Stimulated activated CD4-positive, alpha-beta T cell treated with anti-CD3 and anti-CD28 coated beads, TNF-alpha, amount 100 ng/mL, for 24 hours (primary cell): ENCODE data around the gene STARD7.
"Not testable (repeated sequence)": the region's sequence is repeated elsewhere in the genome, so short reads cannot be mapped to it uniquely, and the experiment has no call there.

Source experiments
- DNase-seq, 3 experiments: peaks; one replicate each; pipeline ENCODE4 v3.0.0-alpha.2; 2020; ENCODE audit warnings: low read depth in 3 of 3

STARD7 gene

DNA sequence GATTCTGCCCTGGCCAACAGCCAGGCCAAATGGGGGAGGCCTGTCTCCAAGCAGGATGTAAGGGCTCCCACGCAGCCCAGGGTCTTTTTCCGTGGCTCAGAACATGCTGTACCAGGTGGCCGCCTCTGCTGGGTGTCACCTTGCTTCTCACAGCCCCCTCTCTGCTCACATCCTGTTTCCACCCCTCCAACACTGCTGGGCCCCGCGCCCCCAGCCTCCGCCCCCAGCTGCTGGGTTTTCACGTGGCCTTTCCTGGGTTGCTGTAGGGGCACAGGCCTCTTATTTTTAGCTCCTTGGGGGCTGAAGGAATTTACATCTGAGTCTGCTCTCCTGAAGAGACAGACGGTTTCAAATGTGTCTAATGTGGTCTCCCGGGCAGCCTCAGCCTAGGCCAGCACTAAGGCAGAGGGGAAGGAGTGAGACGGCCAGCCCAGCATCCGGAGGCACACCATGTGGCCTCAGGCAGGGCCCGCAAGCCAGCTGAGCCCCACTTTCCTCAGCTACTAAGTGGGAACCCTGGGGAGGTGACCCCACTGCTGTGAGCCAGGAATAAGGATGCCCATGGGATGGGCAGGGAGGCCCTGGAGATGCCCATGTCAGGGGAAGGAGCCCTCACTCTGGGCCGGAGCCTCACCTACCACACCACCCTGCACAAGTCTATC, 44.7 kb downstream of the STARD7 start:
- DNase-seq, result peak in 1 of 3 experiments; percentile 90

GRCh38 chr2:96163415-96163767, 45.2 kb downstream of the STARD7 start:
- no peak for DNase-seq

GRCh38 chr2:96161898-96162297, 46.7 kb downstream of the STARD7 start:
- DNase-seq, result no peak

DNA sequence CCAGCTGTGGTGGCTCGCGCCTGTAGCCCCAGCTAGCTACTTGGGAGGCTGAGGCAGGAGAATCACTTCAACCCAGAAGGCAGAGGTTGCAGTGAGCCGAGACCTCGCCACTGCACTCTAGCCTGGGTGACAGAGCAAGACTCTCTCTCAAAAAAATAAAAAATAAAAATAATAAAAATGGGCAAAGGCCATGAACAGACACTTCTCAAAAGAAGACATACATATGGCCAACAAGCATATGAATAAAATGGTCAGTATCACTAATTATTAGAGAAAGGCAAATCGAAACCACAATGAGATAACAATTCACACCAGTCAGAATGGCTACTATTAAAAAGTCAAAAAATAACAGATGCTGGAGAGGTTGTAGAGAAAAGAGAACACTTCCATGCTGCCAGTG, 48.3 kb downstream of the STARD7 start:
- DNase-seq, result not testable (repeated sequence)

DNA sequence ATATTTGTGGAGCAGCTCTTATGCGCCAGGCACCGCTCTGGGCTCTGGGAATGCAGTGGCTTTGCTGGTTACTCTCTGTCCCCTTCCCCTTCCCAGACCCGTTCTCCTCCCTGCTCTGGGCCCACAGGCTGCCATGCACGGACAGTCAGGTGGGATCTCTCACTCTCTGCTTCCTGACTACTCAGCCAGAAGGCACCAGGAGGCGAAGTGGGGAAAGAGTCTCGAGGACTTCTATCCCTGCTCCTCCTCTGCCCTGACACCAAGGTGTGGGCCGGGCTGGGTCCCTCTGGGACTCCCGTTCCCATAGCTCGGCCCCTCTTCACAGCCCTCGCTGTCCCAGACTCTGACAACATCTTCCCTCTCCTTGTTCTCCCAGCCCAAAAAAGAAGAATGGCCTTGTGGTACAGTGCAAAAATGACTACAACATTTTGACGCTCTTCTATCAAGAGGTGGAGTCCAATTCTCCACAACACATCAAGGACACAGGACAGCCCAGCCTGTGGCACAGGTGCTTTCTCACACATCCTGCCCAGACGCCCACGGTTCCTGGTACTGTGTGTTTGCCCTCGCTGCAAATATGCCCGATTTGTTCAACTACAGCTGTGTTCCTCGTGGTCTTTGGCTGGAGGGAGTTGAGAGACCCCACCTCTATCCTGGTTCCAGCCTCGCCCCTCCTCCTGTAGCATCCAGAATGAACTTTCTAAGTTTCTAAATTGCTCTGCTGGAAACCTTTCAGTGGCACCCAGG, 49.4 kb downstream of the STARD7 start:
- DNase-seq, result peak in 1 of 3 experiments; percentile 61

DNA sequence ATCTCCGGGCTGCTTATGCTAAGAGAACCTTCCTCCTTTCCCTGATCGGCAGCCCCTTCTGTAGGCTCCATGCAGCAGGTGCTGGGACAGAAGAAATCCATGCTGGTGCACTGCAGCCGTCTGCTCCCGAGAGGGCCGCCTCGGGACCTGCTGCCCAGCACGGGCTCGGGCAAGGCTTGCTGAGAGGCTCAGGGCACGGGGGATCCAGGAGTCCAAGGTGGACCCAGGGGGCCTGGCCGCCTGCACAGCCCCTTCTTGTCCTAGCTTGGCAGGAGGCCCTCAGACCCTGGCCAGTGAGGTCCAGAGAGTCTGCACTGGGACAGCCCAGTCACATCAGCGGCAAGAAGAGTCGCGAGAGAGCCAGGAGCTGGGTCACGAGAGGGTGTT, 50.1 kb downstream of the STARD7 start:
- DNase-seq, result no peak

DNA sequence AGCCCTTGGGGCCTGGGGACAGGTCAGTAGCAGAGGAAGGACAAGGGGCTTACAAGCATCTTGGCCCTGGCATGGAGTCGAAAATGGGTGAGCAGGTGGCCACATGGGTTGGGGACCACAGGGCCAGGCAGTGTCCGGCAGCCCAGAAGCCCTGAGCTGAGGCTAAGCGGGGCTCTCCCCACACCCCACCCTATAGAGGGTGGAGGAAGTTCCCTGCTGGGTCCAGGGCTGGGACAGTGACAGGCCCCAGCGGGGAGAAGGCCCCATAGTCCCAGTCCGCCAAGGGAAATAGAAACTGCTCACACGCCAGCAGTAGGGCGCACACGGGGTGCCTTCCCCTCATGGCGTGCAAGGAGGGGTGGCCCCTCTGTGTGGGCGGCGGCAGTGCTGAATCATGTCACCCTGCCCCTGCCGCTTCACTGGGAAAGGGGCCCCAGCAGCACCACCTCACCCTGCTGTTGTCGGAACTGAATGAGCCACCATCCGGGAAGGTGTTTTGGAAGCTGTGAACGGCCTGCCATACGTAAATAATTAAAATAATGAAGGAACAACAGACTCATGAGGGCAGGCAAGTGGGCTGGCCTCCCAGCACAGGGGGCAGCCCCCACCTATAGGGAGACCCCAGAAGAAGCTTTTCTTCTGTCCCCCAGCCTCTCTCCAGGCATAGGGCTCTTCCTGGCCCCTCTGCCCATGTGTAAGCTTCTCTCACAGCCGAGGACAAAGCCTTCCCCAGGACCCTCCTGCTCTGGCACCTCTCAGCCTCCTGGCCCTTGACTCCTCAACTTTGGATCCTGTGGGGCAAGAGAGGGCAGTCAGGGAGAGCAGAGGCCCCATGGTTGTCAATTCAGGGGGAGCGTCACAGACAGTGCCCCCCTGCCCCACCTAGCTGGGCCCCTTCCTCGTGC, 50.7 kb downstream of the STARD7 start:
- peak; percentile 91 to 98 (median 93) for DNase-seq

- no peak for DNase-seq
These were observed 51.5 kb downstream of the STARD7 start for GRCh38 chr2:96156926-96157648.

- peak in 1 of 3 experiments; percentile 58 for DNase-seq
These were observed 52.4 kb downstream of the STARD7 start for GRCh38 chr2:96156011-96156820.

GRCh38 chr2:96154506-96155380, 53.9 kb downstream of the STARD7 start:
- DNase-seq, result no peak

DNA sequence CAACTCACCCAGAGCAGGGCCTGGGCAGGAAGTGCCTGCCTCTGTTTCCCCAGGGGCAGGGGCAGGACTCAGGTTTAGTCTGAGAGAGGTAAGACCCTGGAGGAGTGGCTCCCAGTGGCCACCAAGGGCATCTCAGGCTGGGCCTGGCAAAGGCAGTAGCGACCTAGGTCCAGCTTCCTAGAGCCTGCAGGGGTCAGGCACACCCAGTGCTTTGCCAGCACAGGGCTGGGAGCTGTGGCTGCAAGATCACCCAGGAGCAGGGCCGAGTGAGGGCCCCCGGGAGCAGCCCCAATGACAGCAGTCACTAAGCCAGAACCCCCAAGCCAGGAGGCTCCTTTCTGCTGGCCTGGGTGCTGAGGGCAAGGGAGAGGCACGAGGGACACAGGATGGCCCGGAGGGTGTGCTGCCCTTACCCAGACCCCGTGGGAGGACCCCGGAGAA, 54.6 kb downstream of the STARD7 start:
- no peak for DNase-seq

- no peak for DNase-seq
These were observed 55.3 kb downstream of the STARD7 start for GRCh38 chr2:96153291-96153713.

- no peak for DNase-seq
These were observed 56.1 kb downstream of the STARD7 start for GRCh38 chr2:96152304-96153161.

GRCh38 chr2:96151595-96152303, 56.9 kb downstream of the STARD7 start:
- DNase-seq, result no peak

DNA sequence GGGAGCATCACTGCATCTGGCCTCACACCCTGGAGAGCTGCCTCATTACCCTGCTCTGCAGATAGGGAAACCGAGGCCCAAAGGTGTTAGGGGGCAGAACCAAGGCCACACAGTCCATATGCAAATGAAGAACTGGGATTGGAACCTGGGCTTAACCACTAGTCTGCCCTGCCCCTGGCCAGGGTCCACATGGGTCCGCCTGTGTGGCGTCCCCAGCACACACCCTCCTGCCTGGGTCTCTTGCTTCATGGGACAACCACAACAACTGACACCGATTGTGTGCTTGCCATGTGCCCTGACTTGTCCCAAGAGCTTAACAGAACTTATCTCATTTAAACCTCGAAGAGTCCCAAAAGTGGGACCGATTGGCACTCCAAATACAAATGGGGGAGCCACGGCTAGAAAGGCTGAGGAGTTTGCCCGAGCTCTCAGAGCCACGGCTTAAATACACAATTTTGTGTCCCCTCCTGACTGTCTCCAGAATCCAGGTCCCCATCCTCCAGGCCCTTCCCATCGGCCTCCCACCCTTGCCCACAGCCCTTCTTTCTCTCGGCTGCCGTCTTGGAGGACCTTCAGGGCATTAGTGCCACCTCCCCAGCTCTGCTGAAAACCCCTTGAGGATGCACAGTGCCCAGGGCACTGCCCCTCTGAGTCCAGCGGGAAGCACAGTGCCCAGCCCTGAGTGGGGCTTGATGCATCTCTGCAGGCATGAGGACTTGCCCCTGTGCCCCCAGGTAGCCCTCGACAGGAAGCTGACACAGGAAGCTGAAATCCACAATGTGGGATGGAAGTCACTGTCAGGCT, 57.6 kb downstream of the STARD7 start:
- DNase-seq, result no peak

GRCh38 chr2:96150007-96150640, 58.5 kb downstream of the STARD7 start:
- no peak for DNase-seq
